NT2/D1 (cell line): Measurements from ENCODE around the gene ATE1.

ENCODE experiments used
- SUZ12 ChIP-seq: IDR thresholded peaks from 2 replicates; pipeline ENCODE4 v1.6.1; 2011; ENCODE audit not compliant: insufficient read length, insufficient read depth; ENCODE audit errors: extremely low read depth
- YY1 ChIP-seq: IDR thresholded peaks from 2 replicates; pipeline ENCODE4 v1.6.1; 2011; ENCODE audit not compliant: insufficient read length, insufficient read depth
- ZNF274 ChIP-seq: IDR thresholded peaks from 2 replicates; pipeline ENCODE4 v1.6.1; 2011; ENCODE audit warnings: mild to moderate bottlenecking, low read depth, low read length

GRCh38 chr10:121766426-121766825, 161.4 kb downstream of the ATE1 start:
- TF ChIP-seq YY1 = no peak
- no peak for TF ChIP-seq SUZ12
- TF ChIP-seq ZNF274 = no peak
